ENCODE measurements around the gene ACSL5. TPM values are rescaled to one million over a fixed set of nuclear protein-coding genes. Genes with fewer than 3 reads are reported as not detected.
A peak's percentile ranks its signal among the peaks of the same experiment; 100 is the strongest.
"Not testable (repeated sequence)": the region's sequence is repeated elsewhere in the genome, so short reads cannot be mapped to it uniquely, and the experiment has no call there.

The ACSL5 gene
- total RNA-seq, 4 donors from 2014 or later: 91.6 to 315 (median 178) TPM

GRCh38 chr10:112385201-112385600 is 11.3 kb downstream of the ACSL5 start:
- H3K27ac ChIP-seq: peak overlapping the region; percentile 73 to 78 (median 78)
- no peaks in the 10 kb centered on the region for H3K27me3 ChIP-seq
- DNase-seq: no peak
- in situ Hi-C loops (cut with MboI; ENCODE audit: low pct_ligation_motif_present in 1 of 4, low pct_unique_long_range_greater_than_20kb in 1 of 4, low sequenced_read_pairs in 3 of 4) (no loop called here), intact Hi-C loops (cut with DNase I; ENCODE audit: low total_unique reads) (no loop called here)
- no peak for TF ChIP-seq POLR2A (IDR thresholded peaks at IDR 0.05)
- no peak for TF ChIP-seq EP300 (IDR thresholded peaks at IDR 0.05; ENCODE audit: low read depth)
- TF ChIP-seq CTCF (IDR thresholded peaks at IDR 0.05): no peak
- TF ChIP-seq POLR2AphosphoS5 (IDR thresholded peaks at IDR 0.05): peak in 1 of 3 donors; percentile 58
- no peak overlapping the region for H3K4me3 ChIP-seq
- H3K36me3 ChIP-seq: no peaks in the 10 kb centered on the region
- 34 to 58% methylated on average over 4 of the region's 4 CpGs for WGBS, 2 donors (ENCODE audit: low coverage in 1 of 2)
- peaks cover 8 to 86% (median 53%) of the 10 kb centered on the region in 4 donors for H3K4me1 ChIP-seq
- no peaks in the 10 kb centered on the region for H3K9me3 ChIP-seq

DNA sequence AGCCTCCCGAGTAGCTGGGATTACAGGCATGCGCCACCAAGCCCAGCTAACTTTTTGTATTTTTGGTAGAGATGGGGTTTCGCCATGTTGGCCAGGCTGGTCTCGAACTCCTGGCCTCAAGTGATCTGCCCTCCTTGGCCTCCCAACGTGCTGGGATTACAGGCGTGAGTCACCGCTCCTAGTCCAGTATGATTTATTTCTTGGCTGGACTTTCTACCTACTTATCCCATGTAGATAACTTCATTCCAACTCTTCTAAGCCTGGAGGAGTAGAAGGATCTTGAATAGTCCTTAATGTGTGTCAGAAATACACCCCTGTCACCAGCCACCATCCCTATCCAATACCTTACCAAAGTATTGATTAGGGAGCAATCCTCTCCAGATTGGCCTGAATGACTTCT is 14.1 kb downstream of the ACSL5 start:
- WGBS, 2 donors (ENCODE audit: low coverage in 1 of 2): 67 to 84% methylated on average over 3 to 7 of the region's 7 CpGs
- H3K4me3 ChIP-seq; intact Hi-C loops (cut with DNase I; ENCODE audit: low total_unique reads); H3K27me3 ChIP-seq; in situ Hi-C loops (cut with MboI; ENCODE audit: low pct_ligation_motif_present in 1 of 4, low pct_unique_long_range_greater_than_20kb in 1 of 4, low sequenced_read_pairs in 3 of 4); DNase-seq; H3K9me3 ChIP-seq; H3K36me3 ChIP-seq: not testable (repeated sequence)
- Histone ChIP-seq H3K4me1 (peaks cover 8 to 96% (median 61%) of the 10 kb centered on the region in 4 donors), H3K27ac (peak overlapping the region; percentile 75 to 85 (median 76))
- TF ChIP-seq POLR2AphosphoS5 (IDR thresholded peaks at IDR 0.05): peak in 1 of 3 donors; percentile 23

DNA sequence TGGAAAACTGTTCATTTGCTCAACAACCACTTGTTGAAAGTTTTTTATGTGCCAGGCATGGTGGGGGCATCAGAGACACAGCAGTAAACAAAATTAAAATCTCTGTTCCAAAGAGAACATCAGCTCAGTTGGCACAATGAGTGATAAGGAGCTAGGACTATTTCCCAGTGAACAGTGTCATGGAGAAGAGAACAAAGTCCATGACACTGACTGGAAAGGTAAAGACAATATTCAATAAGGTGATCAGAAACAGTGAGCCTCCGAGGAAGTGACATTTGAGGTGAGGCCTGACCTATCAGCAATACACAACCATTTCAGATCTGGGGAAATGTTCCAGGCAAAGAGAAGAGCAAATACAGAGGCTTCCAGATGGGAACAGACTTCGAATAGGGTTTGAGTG is 14.6 kb downstream of the ACSL5 start:
- DNase-seq: no peak
- no peak for TF ChIP-seq CTCF (IDR thresholded peaks at IDR 0.05)
- no peak for TF ChIP-seq EP300 (IDR thresholded peaks at IDR 0.05; ENCODE audit: low read depth)
- no peak for TF ChIP-seq POLR2AphosphoS5 (IDR thresholded peaks at IDR 0.05)
- no peak for TF ChIP-seq POLR2A (IDR thresholded peaks at IDR 0.05)
- 38 to 44% methylated on average over 2 of the region's 2 CpGs for WGBS, 2 donors (ENCODE audit: low coverage in 1 of 2)
- in situ Hi-C loops (cut with MboI; ENCODE audit: low pct_ligation_motif_present in 1 of 4, low pct_unique_long_range_greater_than_20kb in 1 of 4, low sequenced_read_pairs in 3 of 4) (no loop called here), intact Hi-C loops (cut with DNase I; ENCODE audit: low total_unique reads) (no loop called here)
- no peak overlapping the region for H3K4me3 ChIP-seq
- no peaks in the 10 kb centered on the region for H3K9me3 ChIP-seq
- H3K27me3 ChIP-seq: no peaks in the 10 kb centered on the region
- H3K4me1 ChIP-seq: peaks cover 8 to 96% (median 61%) of the 10 kb centered on the region in 4 donors
- peak overlapping the region; percentile 75 to 85 (median 76) for H3K27ac ChIP-seq
- no peaks in the 10 kb centered on the region for H3K36me3 ChIP-seq

DNA sequence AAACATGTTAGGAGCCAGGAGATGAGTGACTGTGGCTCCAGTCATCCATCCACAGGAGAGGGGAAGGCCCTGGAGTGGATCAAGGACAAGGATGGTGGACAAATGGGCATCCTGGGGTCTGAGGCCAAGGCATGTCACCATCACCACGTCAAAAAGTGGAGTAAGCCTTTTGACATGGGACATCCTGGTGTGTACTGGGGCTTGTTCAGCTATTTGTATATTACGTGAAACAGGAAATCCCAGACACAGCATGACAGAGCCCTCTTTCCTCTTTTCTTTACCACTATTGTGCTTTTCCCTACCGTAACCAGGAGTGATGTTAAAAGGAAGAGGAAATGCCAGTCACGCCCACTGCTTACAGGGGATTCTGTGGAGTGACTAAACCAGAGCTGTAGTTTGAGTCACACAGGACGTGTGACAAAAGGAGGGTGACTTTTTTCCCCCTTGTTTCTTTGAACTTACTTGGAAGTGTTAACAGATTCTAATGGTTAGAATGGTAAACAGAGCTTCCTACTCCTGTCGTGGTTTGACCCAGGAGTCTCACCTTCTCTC is 15.4 kb downstream of the ACSL5 start:
- no peak for DNase-seq
- WGBS, 2 donors (ENCODE audit: low coverage in 1 of 2): 22 to 36% methylated on average over 4 to 6 of the region's 6 CpGs
- H3K27ac ChIP-seq: peak overlapping the region; percentile 75 to 85 (median 76)
- H3K9me3 ChIP-seq: no peaks in the 10 kb centered on the region
- TF ChIP-seq POLR2AphosphoS5 (IDR thresholded peaks at IDR 0.05) (peak in 1 of 3 donors; percentile 39), CTCF (IDR thresholded peaks at IDR 0.05) (no peak), EP300 (IDR thresholded peaks at IDR 0.05; ENCODE audit: low read depth) (no peak), POLR2A (IDR thresholded peaks at IDR 0.05) (no peak)
- H3K36me3 ChIP-seq: no peaks in the 10 kb centered on the region
- intact Hi-C loops (cut with DNase I; ENCODE audit: low total_unique reads): no loop called here
- H3K27me3 ChIP-seq: no peaks in the 10 kb centered on the region
- H3K4me3 ChIP-seq: no peak overlapping the region
- H3K4me1 ChIP-seq: peaks cover 8 to 96% (median 60%) of the 10 kb centered on the region in 4 donors
- in situ Hi-C loops (cut with MboI; ENCODE audit: low pct_ligation_motif_present in 1 of 4, low pct_unique_long_range_greater_than_20kb in 1 of 4, low sequenced_read_pairs in 3 of 4): no loop called here

All from transverse colon (tissue), 4 donors.